ENCODE results near the gene SLC30A3.
"Not testable (repeated sequence)": the region's sequence is repeated elsewhere in the genome, so short reads cannot be mapped to it uniquely, and the experiment has no call there.

SLC30A3 gene, protein sequence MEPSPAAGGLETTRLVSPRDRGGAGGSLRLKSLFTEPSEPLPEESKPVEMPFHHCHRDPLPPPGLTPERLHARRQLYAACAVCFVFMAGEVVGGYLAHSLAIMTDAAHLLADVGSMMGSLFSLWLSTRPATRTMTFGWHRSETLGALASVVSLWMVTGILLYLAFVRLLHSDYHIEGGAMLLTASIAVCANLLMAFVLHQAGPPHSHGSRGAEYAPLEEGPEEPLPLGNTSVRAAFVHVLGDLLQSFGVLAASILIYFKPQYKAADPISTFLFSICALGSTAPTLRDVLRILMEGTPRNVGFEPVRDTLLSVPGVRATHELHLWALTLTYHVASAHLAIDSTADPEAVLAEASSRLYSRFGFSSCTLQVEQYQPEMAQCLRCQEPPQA

DNA sequence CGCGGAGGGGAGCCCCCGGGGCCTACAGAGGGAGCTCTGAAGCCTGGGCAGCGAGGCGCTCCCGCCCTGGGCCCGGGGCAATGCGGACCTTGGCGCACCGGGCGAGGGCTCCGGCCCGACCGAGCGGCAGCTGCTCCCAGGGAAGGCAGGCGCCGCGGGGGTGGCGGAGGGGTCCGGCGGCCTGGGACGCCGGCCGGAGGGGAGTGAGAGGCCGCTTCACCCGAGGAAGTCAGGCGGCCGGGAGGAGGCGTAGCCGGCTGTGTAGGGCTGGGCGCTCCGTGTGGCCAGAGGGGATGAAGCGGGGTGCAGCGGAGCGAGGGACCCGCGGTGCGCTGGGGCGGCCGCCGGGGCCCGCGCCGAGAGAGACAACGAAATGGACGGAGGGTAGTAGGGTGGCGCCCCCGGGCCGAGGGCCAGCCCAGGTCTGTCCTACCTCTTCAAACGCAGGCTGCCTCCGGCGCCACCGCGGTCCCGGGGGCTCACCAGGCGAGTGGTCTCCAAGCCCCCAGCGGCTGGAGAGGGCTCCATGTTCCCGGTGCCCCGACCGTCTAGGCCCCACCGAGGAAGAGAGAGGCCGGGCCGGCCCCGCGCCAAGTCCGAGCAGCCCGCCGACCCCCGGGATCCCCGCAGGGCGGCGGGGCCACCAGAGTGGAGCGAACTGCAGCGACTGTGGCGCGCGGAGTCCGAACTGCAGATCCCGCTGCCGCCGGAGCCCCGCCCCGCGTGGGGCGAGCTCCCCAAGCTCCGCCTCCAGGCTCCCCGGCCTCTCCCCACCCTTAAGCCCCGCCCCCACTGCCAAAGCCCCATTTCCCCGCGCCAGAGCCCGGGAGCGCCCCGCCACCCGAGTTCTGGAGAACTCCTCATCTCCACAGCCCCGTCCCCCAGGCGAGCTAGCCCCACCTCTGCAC lies at the start of gene SLC30A3:
SLC30A3 (minus strand) TSS at position 669 of the 908 bp plus-strand sequence; CDS start at position 528, 141 bp downstream.
- peak; percentile 66 for DNase-seq (ENCODE audit: low read depth)

DNA sequence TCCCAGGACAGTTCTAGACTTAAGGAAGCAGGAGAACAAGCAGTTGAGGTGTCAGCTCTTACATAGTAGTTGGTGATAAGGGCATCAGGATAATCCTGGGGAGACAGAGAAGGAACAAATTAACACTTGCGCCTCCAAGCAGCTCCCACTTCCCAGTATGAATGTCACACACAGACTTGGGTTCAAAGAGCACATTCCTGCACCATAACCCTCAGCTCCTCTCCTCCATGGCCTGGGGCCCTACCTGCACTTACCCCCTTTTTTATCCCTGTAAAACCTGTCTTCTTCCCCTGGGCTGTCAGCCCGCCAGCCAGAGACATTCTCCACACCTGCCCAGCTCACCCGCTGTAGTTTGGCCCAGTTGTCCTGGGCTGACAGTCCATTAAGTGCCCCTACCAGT lies 49.3 kb upstream of the SLC30A3 start:
- no peak for DNase-seq (ENCODE audit: low read depth)

DNA sequence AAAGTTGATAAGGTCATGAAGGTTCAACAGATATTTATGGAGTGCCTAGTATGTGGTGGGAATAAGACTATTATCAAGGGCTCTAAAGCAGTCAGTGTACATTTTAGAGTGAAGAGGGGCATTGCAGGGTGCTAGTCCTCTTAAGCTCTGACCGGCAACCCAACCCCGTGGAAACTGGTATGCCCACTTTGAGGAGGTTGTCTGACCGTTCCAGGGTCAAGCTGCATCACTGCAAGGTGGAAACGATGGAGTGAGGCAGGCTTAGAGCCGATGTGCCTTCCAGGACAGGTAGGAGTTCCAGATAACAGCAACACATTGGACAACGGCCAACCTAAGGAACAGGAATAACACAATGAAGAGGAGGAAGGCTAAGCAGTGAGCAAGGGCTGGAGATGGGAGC lies 46.8 kb upstream of the SLC30A3 start:
- DNase-seq (ENCODE audit: low read depth) = no peak

DNA sequence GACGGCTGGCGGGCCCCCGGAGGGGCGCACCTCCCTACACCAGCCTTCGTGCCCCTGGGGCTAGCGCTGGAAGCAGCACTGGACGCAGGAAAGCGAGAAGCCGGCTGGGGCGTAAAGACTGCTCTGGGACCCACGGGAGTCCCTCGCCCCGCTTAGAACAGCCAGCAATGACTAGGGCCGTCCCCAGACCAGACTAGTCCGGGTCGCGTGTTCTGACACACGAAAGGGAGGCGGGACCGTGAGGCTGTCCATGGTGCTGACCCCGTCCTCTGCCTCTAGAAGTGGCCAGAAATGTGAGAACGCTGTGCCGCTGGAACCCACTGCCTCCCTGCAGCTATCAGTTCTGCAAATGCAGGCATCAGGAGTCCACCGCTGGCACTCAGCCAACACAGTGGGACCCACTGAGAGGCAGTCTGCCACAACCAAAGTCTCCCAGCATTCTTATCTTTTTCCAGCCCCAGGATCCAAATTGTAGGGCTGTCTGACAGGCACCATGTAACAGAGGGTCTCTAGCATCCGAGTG lies 45.6 kb upstream of the SLC30A3 start, which contains the start of gene UCN:
UCN (minus strand) TSS at position 87 of the 523 bp plus-strand sequence. CDS start 550 bp downstream, outside the sequence.
- no peak for DNase-seq (ENCODE audit: low read depth)

DNA sequence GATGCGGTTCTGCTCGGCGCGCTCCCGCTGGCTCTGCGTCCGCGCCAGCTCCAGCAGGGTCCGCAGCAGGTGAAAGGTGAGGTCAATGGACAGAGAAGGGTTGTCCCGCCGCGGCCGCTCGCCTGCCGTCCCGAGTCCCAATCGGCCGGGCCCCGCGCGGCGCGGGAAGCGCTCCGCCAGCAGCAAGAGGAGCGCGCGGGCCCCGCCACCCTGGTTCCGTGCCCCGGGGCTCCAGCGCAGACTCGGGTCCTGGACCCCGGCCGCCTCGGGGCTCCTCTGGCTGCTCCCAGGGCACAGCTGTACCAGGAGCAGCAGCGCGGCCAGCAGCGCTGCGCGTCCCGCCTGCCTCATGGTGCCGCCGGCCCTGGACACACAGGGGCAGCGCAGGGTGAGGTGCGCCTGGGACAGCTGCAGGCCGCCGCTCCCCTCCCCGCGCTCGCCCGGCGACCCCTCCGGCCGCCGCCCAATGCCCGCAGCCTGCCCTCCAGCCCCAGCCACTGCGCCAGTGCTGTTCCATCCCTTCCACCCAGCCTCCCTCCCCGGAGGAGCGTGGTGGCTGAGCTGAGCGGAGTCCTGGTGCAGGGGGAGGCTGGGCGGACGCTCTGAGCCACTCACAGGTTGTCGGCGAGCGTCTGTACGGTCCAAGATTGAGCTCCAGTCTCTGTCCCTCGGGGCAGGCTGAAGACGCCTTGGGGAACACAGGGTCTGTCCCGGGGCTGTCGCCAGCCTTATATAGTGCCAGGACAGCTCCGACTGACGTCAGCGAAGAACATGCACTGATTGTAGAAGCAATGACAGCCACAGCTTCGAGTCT lies 44.9 kb upstream of the SLC30A3 start:
- no peak for DNase-seq (ENCODE audit: low read depth)

DNA sequence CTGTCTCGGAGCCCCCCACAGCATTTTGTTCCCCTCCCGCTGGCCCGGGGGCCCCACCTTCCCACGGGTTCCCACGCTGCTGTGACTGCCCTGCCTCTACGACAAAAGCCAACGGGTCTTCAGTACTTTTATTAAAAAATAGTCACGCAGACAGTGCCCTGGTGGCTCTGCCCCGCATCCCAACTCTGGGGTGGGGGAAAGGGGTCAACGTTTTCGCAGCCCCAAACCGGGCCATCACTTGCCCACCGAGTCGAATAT lies 44.4 kb upstream of the SLC30A3 start:
- no peak for DNase-seq (ENCODE audit: low read depth)

DNA sequence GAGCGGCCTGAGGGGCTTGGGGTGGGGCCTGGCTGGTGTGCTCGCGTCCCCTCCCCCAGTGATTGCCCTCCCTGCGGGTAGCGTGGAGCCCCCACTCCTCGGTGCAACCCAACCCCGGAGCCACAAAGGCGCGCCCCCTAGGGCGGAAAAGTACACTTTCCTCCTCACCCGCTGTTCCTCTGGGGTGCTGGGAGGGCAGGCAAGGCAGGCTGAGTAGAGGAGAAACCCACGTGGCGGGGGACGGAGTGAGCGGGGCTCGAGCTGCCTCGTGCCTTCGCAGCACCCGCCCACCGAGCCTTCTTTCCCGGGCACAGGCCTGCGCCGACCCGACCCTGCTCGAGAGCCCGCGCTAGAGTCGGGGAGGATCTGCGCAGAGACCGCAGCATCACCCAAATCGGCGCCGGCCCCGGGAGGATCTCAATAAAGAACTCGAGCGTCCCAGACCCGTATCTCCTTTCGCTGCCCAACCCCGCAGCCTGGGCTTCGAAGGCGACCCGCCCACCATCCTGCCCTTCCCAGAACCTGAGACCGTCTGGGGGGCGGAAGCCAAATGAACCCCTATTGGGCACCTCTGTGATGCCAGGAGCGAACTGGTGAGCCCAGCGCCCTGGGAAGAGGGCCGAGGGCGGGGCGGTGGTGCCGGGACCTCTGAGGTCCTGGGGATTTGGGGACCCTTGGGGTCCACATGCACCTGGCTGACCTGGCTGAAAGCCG lies 43.9 kb upstream of the SLC30A3 start:
- DNase-seq (ENCODE audit: low read depth) = peak; percentile 33

DNA sequence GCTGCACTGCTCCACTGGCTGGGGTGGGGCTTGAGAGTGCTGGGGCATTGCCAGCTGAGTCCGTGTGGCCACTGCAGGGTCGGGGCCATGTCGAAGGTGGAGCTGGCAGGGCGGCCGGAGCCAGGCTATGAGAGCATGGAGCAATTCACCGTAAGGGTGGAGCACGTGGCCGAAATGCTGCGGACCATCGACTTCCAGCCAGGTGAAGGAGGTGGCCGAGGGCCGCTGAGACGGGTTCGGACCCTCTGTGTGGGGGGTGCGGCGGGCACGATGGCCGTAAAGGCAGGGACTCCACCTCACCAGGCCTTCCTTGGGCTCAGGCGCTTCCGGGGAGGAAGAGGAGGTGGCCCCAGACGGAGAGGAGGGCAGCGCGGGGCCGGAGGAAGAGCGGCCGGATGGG lies 43.3 kb upstream of the SLC30A3 start:
- no peak for DNase-seq (ENCODE audit: low read depth)

DNA sequence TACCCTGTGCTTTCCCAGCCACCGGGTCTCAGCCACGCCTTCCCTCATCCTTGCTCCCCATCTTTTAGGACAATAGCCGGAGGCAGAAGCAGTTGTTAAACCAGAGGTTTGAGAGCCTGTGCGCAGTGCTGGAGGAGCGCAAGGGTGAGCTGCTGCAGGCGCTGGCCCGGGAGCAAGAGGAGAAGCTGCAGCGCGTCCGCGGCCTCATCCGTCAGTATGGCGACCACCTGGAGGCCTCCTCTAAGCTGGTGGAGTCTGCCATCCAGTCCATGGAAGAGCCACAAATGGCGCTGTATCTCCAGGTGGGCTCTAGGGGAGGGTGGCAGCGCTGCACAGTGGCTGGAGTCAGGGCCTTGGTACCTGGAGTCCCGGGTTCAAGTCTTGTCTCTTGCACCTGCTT lies 42.7 kb upstream of the SLC30A3 start:
- DNase-seq (ENCODE audit: low read depth) = no peak

DNA sequence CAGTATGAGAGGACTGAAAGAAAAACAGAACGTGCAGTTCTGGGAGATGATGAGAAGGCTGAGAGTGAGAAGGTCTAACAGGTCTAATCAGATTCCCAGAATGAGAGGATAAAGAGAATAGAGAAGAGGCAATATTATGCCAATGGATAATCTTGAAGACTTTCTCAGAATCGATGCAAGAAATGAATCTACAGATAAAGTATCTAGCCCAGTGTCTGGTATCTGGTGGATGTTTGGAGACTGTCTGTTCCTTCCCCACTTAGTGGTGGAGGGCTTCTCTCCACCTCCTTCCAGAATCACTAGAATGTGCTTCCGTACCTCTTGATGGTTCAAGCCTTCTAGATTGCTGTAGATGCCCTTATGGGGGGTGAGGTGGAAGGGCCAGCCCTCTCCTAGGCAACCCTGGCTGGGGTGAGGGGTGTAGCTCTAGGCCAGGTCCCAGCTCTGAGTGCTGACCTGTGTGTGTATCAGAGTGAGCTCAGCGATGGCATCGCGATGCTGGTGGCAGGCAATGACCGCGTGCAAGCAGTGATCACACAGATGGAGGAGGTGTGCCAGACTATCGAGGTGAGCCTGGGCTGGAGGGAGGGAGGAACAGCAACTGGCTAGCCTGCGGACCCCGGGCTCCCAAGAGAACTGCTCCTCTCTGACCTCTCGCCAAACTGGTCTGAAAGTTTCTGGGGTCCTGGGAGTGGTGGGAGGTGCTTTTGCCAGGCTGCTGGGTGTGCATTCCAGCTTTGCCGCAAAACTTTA lies 41.8 kb upstream of the SLC30A3 start:
- no peak for DNase-seq (ENCODE audit: low read depth)

DNA sequence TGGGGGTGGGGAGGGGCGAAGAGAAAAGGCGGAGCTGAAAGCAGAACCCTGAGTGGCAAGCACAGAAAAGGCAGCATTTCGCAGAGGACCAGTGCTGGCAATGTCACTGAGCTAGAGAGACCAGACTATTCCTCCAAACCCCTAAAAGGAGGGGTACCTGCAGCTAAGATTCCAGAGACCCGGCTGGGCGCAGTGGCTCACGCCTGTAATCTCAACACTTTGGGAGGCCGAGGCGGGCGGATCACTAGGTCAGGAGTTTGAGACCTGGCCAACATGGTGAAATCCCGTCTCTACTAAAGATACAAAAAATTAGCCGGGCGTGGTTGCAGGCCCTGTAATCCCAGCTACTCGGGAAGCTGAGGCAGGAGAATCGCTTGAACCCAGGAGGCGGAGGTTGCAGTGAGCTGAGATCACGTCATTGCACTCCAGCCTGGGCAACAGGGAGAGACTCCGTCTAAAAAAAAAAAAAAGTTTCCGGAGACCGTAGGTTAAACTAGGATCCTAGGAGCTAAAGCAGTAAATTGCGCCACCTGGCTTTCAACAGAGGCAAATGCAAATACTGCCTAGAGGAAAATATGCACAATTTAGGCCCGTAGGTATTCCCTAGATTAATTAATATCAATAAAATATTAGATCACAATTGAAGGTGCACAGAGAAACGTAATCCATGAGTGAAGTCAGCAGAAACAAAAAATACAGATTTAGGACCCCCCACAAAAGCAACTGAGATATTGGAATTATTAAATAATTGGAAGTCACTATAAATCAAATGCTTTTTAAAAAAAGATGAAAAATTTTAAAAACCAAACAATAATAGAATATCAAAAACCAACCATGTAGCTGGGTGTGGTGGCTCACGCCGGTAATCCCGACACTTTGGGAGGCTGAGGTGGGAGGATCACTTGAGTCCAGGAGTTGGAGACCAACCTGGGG lies 40.5 kb upstream of the SLC30A3 start:
- DNase-seq (ENCODE audit: low read depth) = no peak

DNA sequence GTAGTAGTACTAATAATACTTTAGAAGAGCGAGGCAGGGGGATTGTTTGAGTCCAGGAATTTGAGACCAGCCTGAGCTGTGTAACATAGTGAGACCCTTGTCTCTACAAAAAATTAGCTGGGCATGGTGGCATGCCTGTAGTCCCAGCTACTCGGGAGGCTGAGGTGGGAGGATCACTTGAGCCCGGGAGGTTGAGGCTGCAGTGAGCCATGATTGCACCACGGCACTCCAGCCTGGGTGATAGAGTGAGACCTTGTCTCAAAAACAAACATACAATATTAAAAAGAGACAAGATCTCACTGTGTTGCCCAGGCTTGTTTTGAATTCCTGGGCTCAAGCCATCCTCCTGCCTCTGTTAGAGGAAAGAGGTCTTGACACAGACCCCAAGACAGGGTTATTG lies 37.8 kb upstream of the SLC30A3 start:
- not testable (repeated sequence) for DNase-seq (ENCODE audit: low read depth)

DNA sequence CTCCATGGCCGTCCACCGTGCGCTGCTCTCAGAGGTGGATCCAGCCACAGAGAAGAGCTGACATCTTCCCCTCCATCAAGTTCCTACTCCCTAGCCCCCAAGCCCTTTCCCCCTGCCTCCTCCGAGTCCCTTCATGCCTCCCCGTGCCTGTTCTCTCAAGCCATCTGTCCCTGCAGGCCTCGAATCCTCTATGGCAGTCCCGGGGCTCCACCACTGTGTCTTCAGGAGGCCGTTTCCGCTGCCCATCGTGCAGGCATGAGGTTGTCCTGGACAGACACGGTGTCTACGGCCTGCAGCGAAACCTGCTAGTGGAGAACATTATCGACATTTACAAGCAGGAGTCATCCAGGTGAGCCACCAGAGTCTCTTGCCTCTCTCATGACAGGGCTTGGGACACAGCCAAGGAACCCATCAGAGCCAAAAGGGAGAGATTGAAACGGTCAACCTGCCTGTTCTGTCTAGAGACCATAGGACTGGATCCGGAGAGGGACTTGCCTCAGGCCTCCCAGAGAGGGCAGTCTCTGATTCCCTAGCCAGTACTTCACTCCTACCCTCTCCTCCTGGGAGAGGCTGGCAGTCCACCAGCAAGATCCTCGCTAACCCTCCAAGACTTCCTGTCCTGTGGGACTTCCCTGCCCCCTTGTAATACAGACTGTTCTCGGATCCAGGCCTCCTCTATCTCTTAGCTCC lies 35.7 kb upstream of the SLC30A3 start:
- no peak for DNase-seq (ENCODE audit: low read depth)

DNA sequence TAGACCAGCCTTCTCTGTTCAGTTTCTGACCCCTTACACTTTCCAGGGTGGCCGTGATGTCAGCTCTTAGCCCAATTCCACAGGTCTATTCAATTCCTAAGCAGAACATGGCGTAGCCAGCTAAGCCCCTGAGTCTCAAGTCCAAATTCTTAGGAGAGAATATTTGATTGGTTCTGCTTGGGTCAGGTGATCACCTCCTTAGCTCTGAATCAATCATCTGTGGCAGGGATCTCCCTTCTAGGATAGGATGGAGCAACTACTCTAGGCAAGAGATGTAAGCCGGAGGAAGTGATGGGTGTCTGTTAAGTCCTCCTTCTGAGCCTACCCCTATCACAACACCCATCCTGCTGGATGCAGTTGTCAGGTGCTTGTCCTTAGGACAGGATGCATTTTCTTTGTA lies 34.3 kb upstream of the SLC30A3 start:
- no peak for DNase-seq (ENCODE audit: low read depth)

DNA sequence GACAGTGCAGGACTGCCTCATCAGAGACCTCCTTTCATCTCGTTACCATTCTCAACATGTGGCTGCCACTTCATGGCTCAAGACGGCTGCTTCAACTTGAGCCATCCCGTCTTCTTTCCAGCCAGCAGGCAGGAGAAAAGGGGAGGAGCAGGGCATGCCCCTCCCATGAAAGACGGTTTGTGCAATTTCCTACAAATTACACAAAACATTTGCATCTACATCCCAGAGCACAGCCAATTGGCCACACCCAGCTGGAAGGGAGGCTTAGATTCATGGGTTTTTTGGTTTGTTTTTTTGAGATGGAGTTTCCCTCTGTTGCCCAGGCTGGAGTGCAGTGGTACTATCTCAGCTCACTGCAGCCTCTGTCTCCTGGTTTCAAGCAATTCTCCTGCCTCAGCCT lies 33.6 kb upstream of the SLC30A3 start:
- DNase-seq (ENCODE audit: low read depth) = no peak

DNA sequence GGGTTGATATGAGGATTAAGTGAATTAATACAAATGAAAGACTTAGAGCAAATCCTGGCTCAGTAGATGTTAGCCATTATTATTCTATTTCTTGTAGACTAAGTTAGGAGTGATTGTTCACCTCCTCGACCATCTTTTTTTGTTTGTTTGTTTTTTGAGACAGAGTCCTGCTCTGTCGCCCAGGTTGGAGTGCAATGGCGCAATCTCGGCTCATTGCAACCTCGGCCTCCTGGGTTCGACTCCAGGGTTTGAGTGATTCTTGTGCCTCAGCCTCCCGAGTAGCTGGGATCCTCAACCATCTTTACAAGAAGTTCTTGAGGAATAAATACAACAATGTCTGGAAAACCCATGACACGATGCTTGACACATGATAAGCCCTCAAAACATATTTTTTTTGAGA lies 32.1 kb upstream of the SLC30A3 start:
- no peak for DNase-seq (ENCODE audit: low read depth)

DNA sequence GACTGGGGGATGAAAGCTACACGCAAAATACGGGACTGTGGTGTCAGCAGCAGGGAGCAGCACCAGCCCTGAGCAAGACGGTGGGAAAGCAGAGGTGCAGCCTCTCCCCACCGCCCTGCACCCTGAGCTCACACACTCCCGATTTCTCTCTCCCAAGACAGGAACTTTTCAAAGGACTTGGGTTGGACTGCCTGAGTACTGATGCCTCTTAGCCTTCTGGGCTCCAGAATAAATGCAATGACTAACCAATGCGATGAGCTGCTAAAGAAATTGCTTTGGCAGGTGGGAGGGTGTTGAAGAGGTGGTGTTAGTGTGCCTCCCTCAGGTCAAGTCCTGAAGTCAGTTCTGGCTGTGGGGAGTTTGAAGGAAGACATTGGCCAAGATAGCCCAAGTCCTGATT lies 29.0 kb upstream of the SLC30A3 start:
- no peak for DNase-seq (ENCODE audit: low read depth)

DNA sequence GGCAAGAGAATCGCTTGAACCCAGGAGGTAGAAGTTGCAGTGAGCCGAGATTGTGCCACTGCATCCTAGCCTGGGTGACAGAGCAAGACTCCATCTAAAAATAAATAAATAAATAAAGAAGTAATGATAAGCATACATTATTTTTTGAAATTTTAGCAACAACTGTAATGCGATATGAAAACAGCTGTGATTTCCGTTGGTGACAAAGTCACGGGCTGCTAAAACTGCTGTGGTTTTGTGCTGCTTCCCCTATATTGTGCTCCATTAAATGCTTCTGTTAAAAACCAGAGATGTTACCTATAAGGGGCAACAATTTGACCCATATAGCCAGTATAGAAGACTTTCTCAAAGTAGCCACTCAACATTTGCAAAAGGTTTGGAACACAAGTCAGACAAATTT lies 27.7 kb upstream of the SLC30A3 start:
- no peak for DNase-seq (ENCODE audit: low read depth)

DNA sequence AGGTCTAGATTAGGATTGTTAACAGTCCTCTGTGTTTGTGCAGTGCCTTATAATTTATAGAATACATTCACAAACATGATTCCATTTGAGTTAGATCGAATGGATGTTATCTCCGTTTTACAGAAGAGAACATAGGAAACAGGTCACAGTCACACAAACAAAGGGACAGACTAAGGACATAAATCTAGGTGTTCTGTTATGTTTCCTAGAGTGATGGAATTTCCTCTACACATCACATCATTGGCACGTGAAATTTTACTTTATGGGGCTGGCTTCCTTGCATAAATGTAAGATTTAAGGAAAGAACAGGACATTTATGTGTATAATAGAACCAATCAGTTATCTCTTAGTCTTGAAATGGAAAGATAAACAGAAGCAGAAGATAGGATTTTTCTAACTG lies 25.8 kb upstream of the SLC30A3 start:
- no peak for DNase-seq (ENCODE audit: low read depth)

All from stimulated activated CD4-positive, alpha-beta T cell treated with anti-CD3 and anti-CD28 coated beads, Interleukin-2, amount 100 ng/mL, for 4 hours (primary cell).